HG02852 (cell line): ENCODE measurements around the gene EPHA3.

Source experiments
- ATAC-seq: cut with Tn5 transposase; IDR thresholded peaks from one replicate; pipeline ENCODE4 v1.9.1; 2021; ENCODE audit warnings: mild to moderate bottlenecking, moderate library complexity; ENCODE audit not compliant: unreplicated experiment

The EPHA3 gene

DNA sequence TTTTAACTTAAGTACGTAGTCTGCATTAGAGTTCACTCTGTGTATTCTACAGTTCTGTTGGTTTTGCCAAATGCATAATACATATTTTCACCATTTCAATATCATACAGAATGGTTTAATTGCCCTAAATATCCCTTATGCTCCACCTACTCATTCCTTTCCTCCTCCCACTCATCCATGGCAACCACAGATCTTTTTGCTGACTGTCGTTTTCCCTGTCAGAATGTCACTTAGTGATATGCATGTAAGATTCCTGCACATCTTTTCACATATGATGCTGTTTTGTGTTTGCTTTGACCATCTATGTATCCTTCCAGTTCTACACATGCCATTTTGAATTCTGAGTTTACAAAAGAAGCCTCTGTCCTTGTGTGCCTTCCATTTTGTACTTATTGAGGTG, 36.7 kb downstream of the EPHA3 start:
- ATAC-seq: no peak

DNA sequence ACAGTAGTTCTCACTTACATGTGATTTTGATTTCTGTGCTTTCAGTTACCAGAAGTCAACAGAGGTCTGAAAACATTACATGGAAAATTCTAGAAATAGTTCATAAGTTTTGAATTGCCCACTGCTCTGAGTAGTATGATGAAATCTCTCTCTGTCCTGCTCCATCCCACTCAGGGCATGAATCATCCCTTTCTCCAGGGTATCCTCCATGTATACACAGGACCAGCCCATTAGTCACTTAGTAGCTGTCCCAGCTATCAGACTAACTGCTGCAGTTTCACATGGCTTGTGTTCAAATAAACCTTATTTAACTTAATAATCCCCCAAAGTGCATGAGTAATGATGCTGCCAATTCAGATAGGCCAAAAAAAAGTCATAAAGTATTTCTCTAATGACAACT, 38.6 kb downstream of the EPHA3 start:
- no peak for ATAC-seq

DNA sequence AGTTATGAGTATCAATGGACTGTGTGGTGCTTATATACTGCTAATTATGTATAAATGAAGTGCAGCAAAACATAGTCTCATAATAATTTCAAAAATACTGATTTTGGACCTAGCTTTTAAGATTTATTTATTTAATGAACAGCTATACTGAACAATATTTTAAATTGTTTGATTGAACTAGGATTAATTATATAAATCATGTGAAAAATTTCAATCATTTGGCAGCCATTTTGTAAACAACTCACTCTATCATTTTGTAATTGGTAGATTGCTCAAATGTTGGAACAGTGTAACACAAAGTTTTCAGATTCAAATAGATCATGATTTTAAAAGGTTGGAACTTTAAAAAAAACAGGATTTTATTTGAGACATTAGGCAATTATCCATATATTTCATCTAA, 47.0 kb downstream of the EPHA3 start:
- ATAC-seq: no peak

DNA sequence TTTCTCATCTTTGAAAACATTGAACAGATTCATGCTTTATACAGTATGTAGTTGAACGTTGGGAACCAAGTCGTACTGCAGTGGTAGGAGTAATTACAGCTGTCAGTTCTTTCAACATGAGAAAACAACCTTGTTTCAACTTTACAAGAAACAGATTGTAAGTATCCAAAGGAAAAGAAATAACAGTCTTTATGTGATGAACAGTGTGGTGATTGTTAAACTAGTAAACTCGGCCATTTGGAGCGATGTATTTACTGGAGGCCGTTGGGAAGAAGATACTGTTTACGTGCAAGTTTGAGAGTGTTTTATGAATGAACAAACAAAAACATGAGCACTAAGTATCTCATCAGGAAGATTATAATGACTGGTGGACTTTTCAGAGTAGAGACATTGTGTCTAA, 48.4 kb downstream of the EPHA3 start:
- ATAC-seq: no peak

DNA sequence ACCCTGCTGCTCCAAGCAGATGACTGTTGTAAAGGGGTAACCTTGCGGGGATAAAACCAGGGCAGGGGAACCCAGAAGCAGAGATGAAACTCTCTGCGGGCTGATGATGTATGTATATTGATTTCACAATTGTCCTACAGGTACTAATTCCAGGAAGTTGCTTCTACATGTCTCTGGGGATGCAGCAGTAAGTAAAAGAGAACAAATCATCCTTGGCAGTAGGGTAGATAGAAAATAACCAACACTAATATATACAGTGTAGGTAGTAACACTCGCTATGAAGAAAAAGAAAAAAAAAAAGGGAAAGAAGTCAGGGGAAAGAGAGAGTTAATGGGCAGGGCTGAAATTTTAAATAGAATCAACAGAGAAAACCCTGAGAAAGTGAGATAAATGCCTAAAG, 50.2 kb downstream of the EPHA3 start:
- ATAC-seq: no peak

DNA sequence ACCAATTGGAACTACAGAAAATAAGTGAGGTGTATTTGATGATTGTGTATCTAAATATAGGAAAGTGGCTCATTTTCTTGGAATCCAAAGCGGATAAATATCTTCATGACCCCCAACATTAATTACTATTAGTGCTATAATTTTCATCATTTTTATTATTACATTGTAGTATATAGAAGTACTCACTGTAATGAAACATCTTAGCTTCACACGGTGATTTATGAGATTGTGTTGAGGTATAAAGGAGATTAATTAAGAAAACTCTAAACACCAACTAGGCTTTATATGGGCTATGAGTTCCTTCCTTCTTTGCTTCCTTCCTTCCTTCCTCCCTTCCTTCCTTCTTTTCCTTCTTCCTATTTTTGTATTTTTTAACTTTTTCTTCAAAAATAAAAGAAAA, 52.2 kb downstream of the EPHA3 start:
- no peak for ATAC-seq

DNA sequence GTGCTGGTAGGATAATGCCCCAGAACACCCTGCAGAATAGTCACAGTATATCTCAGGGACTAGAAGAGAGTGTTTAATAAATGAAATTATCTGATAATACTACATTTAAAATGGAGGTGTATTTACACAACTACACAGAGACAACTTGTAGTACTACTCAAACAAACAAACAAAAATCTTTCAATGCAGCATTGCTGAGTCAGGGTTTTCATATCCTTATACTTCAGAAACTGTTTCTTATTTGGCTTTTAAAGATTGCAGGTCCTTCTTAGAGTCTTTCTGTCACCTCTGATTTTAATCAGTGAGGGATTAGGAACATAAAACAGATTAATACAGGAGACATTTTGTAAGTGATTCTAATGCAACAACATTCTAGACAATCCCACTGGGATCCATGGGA, 57.4 kb downstream of the EPHA3 start:
- ATAC-seq: no peak

DNA sequence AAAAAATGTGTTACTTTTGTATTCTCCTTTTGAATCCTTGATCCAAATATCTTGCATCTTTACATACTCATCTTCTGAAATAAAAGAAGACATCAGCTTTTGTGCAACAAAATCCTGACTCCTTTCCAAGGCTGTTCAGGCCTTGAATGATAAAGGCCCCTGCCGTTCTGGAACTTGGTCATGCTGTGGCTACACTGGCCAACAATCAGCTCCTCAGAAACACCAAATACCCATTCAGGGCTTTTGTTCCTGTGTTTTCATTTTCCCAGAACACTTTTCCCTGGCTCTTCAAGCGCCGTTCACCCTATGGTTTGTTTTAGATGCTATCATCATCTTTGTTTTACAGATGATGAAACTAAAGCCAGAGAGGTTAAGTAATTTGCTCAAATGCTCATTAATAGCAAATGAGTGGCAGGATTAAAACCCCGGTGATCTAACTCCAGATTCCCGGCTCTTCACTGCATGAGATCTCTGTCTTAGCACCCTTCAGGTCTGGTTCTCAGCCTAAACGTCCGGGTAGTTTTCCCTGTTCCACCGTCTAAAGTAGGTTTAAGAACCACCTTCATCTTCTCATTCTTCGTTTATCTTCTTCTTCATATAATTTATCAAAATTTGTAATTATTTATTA, 58.3 kb downstream of the EPHA3 start:
- no peak for ATAC-seq

DNA sequence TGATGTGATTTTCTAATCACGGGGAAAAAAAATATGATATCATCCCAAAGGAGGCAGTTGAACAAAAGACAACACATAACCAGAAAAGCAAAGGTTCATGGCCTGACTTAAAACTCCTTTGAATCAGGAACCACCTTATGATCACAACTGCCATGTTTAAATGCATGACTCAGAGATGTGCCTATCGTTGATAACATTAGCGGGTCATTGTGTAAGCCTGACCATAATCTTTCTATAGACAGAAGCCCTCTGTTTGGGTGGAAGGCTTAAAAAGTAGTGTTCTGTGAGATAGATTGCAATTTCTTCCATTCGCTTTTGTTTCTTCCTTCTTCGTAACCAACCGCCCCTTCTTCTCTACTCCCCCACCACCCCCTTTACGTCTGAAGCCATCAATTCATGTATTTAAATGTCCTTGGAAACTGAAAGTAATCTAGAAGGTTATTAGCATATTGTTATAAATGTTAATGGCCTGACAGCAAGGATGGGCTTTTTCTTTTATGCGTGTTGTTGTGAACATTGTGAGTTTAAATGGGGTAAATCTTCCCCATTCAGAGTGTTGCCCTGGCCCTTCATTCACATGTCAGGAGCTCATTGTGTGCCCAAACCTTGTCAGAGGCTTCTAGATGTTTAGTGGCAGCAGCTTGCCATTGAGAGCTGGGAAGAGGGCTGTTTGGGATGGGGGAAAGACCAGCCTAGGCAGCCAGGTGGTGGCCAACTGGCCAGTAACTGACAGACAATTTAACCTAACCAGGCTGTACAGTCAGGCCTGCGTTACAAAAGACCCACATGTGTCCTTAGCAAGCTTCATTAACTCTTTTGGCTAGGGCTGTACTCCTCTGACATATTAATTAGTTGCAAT, 64.5 kb downstream of the EPHA3 start:
- ATAC-seq: no peak

DNA sequence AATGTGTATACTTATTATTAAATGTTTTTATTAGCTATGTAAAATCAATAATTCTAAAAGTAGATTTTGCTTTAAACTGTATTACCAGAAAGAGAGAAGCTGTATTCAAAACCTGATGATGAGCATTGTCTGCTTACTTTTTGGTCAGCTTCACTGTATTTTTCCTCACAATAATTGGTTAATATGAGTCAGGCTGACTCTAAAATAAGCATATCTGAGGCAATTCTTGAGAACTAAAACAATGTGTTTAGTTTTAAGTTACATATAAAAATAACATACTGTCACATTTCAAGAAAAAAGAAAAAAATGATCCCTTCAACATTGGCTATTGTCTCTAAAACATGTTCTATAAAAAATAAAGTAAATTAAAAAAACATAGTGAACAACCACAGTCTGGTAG, 66.1 kb downstream of the EPHA3 start:
- no peak for ATAC-seq

DNA sequence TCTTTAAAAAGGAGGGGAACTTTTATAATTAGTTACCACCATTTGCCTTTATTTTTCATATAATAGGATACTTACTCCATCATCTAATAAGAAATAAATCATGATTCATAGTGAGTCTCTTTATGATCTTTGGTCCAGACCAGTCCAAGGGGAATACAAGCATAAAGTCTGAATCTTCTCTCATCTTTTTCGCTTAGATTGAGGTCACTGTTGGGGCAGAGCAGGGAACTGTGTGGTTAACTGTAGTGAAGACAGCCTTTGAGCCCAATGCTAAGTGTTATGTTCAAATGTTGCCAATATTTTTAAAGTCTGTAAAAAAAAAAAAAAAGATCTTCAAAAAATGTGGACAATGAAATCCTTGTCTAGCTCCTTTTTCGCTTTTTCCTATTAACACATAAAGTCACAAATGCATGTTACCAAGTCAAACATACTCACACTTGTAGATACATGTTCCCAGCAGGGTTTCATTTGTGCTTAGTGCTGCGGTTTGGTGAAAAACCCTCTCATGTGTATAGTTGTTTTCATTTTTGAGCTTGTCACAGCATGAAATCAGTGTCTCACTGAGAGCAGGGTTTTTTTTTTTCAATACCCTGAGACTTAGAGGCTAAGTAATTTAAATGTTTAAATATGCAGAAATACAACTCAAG, 72.1 kb downstream of the EPHA3 start:
- ATAC-seq: peak; percentile 79

DNA sequence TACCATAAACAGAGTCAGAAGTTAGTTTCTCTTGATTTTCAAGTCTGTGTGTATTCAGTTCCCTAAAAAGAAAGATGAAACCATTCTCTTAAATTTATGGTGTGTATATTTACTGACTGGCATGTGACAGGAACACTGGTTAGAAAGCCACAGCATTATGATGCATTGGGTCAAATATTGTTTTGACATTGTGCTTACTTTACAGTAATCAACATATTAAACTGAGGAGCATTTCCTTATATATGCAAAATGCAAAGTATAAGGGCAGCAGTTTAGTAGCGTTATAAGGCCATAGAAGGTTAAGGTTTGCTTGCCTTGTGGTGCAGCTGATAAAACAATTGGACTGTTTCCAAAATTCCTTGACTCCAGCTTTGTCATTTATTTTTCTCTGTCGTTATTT, 72.9 kb downstream of the EPHA3 start:
- no peak for ATAC-seq

DNA sequence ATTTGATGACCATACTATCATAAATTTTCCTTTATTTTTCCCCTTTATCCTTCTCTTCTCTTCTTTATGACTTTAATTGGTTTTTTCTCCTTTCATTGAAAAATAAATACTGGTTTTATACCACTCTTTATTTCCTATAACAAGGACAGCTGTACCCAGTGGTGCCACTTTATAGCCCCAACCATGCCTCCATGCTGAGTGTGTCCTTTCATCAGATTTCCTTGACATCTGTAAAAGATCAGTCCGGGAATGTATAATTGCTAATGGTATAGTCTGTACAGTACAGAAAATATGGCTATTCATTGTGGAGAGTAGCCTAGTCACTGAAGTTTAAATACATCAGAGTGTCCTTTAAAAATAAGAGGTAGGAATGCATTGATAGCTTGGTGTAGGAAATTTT, 74.6 kb downstream of the EPHA3 start:
- ATAC-seq: no peak

DNA sequence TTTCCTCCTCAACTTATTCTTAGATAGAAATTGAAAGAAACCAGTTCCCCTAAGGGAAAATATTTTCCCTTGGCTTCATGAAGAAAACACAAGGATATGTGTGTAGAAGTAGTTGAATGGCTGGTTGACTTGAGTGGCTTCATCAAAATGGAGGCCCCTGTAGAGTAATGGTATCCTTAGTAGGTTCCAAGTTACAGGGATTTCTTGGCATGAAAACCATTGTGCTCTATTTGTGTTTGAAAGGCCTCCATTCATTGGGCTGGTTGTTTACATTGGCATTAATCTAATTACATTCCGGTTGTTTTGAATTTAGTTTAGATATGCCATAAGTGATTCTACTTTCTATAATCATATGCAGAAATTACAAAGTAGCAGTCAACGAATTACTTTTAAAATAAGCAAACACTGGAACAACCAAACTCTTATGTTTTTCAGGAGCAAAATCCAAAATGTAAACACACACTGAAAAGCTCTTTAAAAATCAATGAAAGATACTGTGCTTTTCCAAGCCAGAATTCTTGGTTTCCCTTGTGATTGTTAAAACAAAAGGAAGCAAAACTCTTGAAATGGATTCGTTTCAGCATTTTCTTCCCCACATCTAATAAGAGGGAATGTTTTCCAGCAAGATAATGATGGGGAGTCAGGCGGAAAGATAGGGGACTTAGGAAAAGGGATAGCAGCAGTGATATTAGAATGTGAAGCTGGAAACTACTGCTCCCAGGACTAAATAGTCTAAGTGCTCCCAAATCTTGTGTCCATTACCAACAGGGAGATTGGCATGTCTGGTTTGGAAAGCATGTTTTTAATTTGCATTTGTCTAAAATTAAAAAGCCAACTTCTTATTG, 77.0 kb downstream of the EPHA3 start:
- no peak for ATAC-seq

DNA sequence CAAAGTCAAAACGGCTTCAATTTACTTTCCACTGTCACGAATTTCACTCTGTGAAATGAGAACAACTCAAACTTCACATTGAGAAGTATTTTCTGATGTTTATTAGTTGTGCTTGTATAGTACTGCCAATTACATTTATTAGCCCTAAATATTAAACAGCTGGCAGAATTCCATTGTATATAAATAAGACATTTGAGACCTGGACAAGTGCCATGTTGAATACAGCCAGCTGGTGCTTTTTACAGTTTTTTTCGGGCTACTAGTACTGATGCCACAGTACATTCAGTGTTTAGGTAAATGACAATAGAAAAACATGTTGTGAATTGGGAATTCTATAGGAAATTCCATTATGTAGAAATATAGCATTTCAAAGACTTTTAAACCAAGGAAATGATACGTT, 79.0 kb downstream of the EPHA3 start:
- ATAC-seq: no peak

DNA sequence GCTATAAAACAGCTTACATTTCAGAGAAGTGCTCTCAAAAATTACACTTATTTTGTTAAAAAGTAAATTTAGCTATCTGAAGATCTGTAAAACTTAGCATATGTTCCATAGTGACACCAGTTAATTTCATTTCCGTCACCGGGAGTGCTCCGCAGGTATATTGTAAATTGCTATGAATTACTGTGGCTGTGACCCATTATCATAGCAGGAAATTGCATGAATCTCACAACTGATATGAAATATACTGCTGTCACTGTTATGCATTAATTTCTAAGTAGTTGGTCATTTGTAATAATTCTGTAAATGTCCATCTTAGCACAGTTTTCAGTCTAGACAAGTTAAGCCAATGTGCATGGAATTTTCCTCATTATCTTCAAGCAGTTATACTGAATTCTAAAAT, 91.2 kb downstream of the EPHA3 start:
- ATAC-seq: no peak

DNA sequence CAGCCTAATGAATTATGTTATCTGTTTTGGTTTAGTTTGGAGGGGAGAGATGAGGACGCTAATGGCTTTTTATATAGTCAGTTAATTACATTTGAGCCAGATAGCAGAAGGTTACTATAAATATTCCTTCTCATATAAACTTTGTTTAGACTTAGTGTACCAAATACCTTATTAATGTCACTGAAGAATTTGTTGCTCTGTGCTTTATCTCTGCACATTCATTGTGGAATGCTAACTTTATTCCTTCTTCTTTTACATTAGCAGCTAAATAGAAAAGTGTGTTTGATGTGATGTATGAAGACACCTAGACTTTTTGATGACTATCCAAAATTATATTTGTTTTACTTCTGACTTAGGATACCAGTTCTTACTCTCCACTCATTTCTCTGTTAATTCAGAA, 105.2 kb downstream of the EPHA3 start:
- no peak for ATAC-seq

DNA sequence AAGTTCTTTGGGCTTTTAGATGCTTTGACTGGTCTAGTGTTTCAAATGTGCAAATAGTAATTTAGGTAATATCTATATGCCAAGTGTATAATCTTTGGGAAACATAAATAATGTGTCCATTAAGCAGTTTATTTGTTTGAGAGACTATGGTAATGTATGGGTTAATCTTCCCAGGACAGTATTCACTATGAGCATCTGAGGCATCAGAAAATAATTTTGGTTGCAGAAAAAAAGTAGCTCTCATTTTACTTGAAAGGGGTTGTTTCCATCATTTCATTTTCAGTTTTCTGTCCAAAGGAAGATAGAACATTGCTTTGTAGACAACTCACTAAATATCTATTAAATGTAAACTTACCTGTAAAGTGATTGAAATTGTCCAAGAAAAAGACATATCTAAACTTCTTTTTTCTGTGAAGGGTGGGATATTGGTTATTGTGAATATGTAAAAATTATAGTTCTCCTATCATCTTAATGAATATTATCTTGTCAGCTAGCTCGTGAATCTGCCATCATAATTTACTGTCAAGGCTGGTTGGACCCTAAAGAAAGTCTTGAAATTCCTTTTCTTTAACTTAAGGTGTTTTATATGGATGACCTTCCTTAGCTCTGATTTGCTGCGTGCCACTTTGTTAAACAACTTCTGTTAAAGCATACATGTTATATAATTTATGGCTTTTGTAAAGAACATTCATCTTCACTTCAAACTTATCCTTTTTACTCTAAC, 108.8 kb downstream of the EPHA3 start:
- ATAC-seq: no peak

DNA sequence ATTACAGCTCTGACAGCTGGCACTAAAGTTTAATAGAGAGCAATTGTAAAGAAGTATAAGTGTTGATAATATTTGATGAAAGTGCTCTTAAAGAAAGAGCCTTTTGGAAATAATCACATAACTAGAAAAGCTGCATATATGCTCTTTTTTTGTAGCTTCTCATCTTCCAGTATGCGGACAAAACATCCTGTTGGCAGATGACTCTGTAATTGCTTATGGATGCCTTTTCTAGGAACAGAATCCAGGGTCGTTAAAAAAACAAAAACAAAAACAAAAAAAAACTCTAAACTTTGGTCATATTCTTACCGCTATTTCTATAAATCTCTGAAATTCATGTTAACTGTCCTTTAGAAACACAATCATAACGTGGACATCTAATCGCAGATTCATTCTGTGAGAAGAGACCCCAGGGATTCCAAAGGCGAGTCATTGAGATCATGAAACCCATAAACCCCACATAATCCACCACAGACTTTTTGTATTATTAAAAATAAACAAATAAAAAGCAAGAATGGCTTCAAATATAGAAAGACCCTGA, 109.8 kb downstream of the EPHA3 start:
- ATAC-seq: no peak

DNA sequence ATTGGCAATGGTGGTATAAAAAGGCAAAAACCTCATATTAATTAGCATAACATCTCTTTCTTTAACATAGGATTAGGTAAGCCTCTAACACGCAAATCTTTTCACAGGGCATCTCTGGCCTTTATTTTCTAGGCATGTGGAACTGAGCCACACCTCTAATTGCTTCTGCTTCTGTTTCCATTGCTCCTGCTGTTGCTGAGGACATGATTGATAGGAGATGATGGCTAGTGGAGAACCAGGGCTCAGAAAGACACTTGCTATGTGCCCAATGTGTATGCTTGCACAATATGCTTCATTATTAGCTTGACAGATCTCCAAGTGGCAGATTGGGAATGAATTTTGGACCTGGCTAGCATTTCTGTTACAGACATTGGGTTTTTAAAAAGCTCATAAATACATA, 114.5 kb downstream of the EPHA3 start:
- ATAC-seq: no peak
